ENCODE data around the gene RNF128.

GRCh38 chrX:106710771-106711170 lies 15.7 kb upstream of the RNF128 start:
- TF ChIP-seq POLR2AphosphoS5 (IDR thresholded peaks at IDR 0.05; ENCODE audit: low read depth, low read length): no peak
- TF ChIP-seq POLR2A (IDR thresholded peaks at IDR 0.05; ENCODE audit: low read depth, low read length): no peak
- TF ChIP-seq SPI1 (IDR thresholded peaks at IDR 0.05; ENCODE audit: low read depth, low read length): no peak
- no peak for TF ChIP-seq POU2F2 (IDR thresholded peaks at IDR 0.05; ENCODE audit: low read depth, low read length)
